ENCODE results near the gene TXNL4B. TPM values are rescaled to one million over a fixed set of nuclear protein-coding genes. Genes with fewer than 3 reads are reported as not detected.

Gene TXNL4B
- total and polyA plus RNA-seq, 2 donors from 2014 or later: 11.9 to 16.1 TPM

DNA sequence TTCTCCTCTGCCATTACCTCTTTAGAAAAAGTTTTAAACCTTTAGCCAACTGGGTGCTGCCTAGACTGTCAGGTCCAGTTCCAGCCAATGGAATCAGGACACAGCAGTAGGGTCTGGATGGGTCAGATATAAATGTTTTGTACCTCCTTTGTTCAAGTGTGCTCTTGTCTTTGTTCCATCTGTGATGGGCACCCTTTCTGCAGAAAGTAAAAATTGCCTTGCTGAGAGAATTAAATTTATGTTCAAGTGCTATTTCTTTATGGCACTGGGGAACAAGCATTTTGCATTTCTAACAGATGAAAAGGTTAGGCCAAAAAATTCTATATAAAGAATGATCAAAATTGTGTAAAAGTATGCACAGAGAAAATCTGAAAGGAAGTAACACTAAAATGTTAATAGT lies 44.3 kb downstream of the TXNL4B start:
- FAIRE-seq: no peak

DNA sequence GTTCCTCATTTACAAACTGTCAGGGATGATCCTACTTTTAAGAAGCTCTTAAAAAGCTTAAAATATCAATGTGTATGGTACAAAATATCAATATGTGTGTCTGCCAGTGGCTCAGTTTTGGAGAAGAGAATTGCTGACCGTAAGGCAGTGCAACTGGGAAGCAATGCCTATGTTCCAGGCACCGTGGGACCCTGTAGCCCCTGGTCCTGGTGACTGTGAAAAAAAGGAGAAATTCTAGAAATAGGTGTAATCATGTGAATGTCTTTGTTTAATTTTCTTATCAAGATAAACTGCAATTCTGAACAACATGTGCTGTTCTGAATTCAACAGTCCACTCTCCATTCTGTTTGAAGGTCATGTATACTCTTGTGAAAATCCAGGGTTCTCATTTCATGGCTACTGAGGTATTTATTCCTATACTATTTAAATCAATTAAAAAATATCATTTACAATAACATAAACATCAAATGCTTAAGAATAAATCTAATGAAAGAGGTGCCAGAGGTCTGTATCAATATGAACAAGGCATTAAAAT lies 48.5 kb downstream of the TXNL4B start:
- no peak overlapping the region for H3K27ac ChIP-seq (ENCODE audit: low read depth in 2 of 2, low read length in 2 of 2)
- H3K4me1 ChIP-seq (ENCODE audit: control insufficient read depth in 2 of 3, insufficient read depth in 2 of 3, low read depth in 1 of 3, low read length in 3 of 3): peaks cover 0 to 6% (median 3%) of the 10 kb centered on the region in 3 donors
- no peak overlapping the region for H3K9ac ChIP-seq (ENCODE audit: low read length in 3 of 3)
- FAIRE-seq: no peak
- H3K27me3 ChIP-seq (ENCODE audit: control insufficient read depth, insufficient read depth, low read length): no peaks in the 10 kb centered on the region
- H3K4me3 ChIP-seq (ENCODE audit: low read length in 3 of 3): no peak overlapping the region
- no peaks in the 10 kb centered on the region for H3K9me3 ChIP-seq (ENCODE audit: control insufficient read depth in 2 of 3, insufficient read depth in 1 of 3, low read length in 3 of 3)
- TF ChIP-seq, protein P1, sequence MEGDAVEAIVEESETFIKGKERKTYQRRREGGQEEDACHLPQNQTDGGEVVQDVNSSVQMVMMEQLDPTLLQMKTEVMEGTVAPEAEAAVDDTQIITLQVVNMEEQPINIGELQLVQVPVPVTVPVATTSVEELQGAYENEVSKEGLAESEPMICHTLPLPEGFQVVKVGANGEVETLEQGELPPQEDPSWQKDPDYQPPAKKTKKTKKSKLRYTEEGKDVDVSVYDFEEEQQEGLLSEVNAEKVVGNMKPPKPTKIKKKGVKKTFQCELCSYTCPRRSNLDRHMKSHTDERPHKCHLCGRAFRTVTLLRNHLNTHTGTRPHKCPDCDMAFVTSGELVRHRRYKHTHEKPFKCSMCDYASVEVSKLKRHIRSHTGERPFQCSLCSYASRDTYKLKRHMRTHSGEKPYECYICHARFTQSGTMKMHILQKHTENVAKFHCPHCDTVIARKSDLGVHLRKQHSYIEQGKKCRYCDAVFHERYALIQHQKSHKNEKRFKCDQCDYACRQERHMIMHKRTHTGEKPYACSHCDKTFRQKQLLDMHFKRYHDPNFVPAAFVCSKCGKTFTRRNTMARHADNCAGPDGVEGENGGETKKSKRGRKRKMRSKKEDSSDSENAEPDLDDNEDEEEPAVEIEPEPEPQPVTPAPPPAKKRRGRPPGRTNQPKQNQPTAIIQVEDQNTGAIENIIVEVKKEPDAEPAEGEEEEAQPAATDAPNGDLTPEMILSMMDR (IDR thresholded peaks at IDR 0.05; ENCODE audit: borderline replicate concordance, extremely low read depth, insufficient read depth): no peak
- no peak for DNase-seq
- H3K36me3 ChIP-seq (ENCODE audit: control insufficient read depth in 2 of 3, insufficient read depth in 3 of 3, low read length in 3 of 3): peaks cover 0 to 3% (median 0%) of the 10 kb centered on the region in 3 donors
- intact Hi-C loops (cut with DNase I): no loop called here

More for the DNA sequence above, 44.3 kb downstream of the TXNL4B start:
- Histone ChIP-seq H3K27me3 (ENCODE audit: control insufficient read depth, insufficient read depth, low read length) (no peaks in the 10 kb centered on the region), H3K4me1 (ENCODE audit: control insufficient read depth in 2 of 3, insufficient read depth in 2 of 3, low read depth in 1 of 3, low read length in 3 of 3) (peaks cover 0 to 4% (median 0%) of the 10 kb centered on the region in 3 donors), H3K36me3 (ENCODE audit: control insufficient read depth in 2 of 3, insufficient read depth in 3 of 3, low read length in 3 of 3) (no peaks in the 10 kb centered on the region), H3K4me3 (ENCODE audit: low read length in 3 of 3) (no peak overlapping the region), H3K9me3 (ENCODE audit: control insufficient read depth in 2 of 3, insufficient read depth in 1 of 3, low read length in 3 of 3) (no peaks in the 10 kb centered on the region), H3K9ac (ENCODE audit: low read length in 3 of 3) (no peak overlapping the region), H3K27ac (ENCODE audit: low read depth in 2 of 2, low read length in 2 of 2) (no peak overlapping the region)
- TF ChIP-seq, protein P1 (IDR thresholded peaks at IDR 0.05; ENCODE audit: borderline replicate concordance, extremely low read depth, insufficient read depth): no peak
- no peak for DNase-seq
- intact Hi-C loops (cut with DNase I): no loop called here

DNA sequence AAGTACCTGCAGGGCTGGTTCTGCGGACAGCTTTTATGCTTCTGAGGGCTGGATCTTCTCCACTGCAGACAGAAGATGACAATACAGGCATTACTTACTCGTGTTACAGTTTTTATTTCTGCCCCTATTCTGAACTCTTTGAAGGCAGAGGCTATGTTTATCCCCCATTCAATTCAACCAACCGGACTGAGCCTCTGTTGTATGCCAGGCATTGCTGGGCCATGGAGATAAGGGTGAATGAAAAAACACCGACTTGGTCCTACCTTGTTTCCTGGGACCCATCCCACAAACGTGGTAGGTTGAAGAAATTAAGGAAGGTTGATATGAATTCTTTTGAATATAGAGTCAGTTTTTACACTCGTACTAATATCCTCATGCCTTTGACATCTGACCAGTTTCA lies 49.1 kb downstream of the TXNL4B start:
- Histone ChIP-seq H3K4me3 (ENCODE audit: low read length in 3 of 3) (no peak overlapping the region), H3K27ac (ENCODE audit: low read depth in 2 of 2, low read length in 2 of 2) (no peak overlapping the region), H3K9ac (ENCODE audit: low read length in 3 of 3) (no peak overlapping the region), H3K4me1 (ENCODE audit: control insufficient read depth in 2 of 3, insufficient read depth in 2 of 3, low read depth in 1 of 3, low read length in 3 of 3) (peaks cover 0 to 6% (median 3%) of the 10 kb centered on the region in 3 donors), H3K27me3 (ENCODE audit: control insufficient read depth, insufficient read depth, low read length) (no peaks in the 10 kb centered on the region), H3K9me3 (ENCODE audit: control insufficient read depth in 2 of 3, insufficient read depth in 1 of 3, low read length in 3 of 3) (no peaks in the 10 kb centered on the region), H3K36me3 (ENCODE audit: control insufficient read depth in 2 of 3, insufficient read depth in 3 of 3, low read length in 3 of 3) (peaks cover 0 to 3% (median 0%) of the 10 kb centered on the region in 3 donors)
- no peak for FAIRE-seq
- no peak for DNase-seq
- intact Hi-C loops (cut with DNase I): no loop called here
- TF ChIP-seq, protein P1 (IDR thresholded peaks at IDR 0.05; ENCODE audit: borderline replicate concordance, extremely low read depth, insufficient read depth): no peak

DNA sequence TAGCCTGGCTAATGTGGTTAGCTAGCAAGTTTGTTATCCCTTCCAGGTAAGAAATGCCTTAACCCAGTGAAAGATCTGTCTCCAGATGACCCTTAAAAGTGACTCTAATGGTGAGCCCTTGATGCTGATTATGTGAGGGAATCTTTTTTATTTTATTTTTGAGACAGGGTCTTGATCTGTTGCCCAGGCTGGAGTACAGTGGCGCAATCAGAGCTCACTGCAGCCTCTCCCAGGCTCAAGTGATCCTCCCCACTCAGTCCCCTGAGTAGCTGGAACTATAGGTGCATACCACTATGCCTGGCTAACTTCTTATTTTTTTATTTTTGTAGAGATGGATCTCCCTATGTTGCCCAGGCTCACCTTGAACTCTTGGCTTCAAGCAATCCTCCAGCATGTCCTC lies 49.9 kb downstream of the TXNL4B start:
- intact Hi-C loops (cut with DNase I): no loop called here
- TF ChIP-seq, protein P1 (IDR thresholded peaks at IDR 0.05; ENCODE audit: borderline replicate concordance, extremely low read depth, insufficient read depth): no peak
- H3K27ac ChIP-seq (ENCODE audit: low read depth in 2 of 2, low read length in 2 of 2): peak overlapping the region in 1 of 2 donors; percentile 45
- H3K9ac ChIP-seq (ENCODE audit: low read length in 3 of 3): no peak overlapping the region
- H3K9me3 ChIP-seq (ENCODE audit: control insufficient read depth in 2 of 3, insufficient read depth in 1 of 3, low read length in 3 of 3): no peaks in the 10 kb centered on the region
- no peaks in the 10 kb centered on the region for H3K27me3 ChIP-seq (ENCODE audit: control insufficient read depth, insufficient read depth, low read length)
- no peak for FAIRE-seq
- no peak overlapping the region for H3K4me3 ChIP-seq (ENCODE audit: low read length in 3 of 3)
- H3K4me1 ChIP-seq (ENCODE audit: control insufficient read depth in 2 of 3, insufficient read depth in 2 of 3, low read depth in 1 of 3, low read length in 3 of 3): peaks cover 0 to 6% (median 3%) of the 10 kb centered on the region in 3 donors
- peaks cover 0 to 3% (median 0%) of the 10 kb centered on the region in 3 donors for H3K36me3 ChIP-seq (ENCODE audit: control insufficient read depth in 2 of 3, insufficient read depth in 3 of 3, low read length in 3 of 3)
- no peak for DNase-seq
